Measurements from ENCODE around the gene CETN2.
"Not testable (repeated sequence)": the region's sequence is repeated elsewhere in the genome, so short reads cannot be mapped to it uniquely, and the experiment has no call there.

CETN2 gene

DNA sequence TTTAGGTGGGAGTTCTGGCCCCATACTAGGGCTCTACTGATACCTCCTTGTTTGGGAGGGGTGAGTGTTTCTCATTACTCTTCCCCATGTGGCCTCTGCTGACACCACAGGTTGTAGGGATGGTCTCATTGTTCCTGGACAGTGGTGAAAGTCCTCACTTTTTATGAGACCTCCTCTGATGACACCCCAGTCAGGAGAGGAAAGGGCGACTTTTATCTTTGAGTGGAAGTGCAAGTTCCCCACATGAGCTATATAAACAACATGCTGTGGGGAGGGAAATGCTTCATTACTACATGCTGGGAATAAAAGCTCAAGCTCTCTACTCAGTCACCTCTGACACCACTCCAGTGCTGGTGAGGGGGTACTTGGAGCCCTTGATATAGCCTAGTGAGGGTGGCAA lies 31.6 kb downstream of the CETN2 start:
- TF ChIP-seq, protein P1, sequence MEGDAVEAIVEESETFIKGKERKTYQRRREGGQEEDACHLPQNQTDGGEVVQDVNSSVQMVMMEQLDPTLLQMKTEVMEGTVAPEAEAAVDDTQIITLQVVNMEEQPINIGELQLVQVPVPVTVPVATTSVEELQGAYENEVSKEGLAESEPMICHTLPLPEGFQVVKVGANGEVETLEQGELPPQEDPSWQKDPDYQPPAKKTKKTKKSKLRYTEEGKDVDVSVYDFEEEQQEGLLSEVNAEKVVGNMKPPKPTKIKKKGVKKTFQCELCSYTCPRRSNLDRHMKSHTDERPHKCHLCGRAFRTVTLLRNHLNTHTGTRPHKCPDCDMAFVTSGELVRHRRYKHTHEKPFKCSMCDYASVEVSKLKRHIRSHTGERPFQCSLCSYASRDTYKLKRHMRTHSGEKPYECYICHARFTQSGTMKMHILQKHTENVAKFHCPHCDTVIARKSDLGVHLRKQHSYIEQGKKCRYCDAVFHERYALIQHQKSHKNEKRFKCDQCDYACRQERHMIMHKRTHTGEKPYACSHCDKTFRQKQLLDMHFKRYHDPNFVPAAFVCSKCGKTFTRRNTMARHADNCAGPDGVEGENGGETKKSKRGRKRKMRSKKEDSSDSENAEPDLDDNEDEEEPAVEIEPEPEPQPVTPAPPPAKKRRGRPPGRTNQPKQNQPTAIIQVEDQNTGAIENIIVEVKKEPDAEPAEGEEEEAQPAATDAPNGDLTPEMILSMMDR (conservative IDR thresholded peaks at IDR 0.05; ENCODE audit: low read depth, low read length), result no peak
- DNase-seq (ENCODE audit: low read depth), result no peak
- no peak overlapping the region for H3K4me3 ChIP-seq (ENCODE audit: low read length)

DNA sequence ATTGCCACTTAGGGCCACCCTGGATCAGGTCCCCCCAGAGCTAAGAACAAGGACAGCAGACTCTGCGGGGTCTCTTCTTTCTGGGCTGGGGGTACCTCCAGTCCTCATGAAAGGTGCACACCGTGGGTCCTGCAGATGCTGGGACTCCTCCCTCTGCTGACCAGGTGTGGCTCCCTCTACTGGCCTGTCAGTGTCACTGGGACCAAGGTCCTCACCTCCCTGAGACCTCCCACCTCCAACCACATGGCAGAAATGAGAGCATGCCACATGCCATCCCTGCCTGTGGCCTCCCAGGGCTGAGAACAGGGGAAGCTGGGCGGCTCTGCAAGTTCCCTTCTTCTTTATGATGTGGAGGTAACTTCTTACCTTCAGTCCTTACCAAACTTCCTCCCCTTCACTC lies 43.5 kb downstream of the CETN2 start:
- DNase-seq (ENCODE audit: low read depth); H3K4me3 ChIP-seq (ENCODE audit: low read length): not testable (repeated sequence)
